Stimulated activated CD8-positive, alpha-beta memory T cell treated with anti-CD3 and anti-CD28 coated beads, Interleukin-15, amount 100 ng/mL, for 48 hours (primary cell): ENCODE data around the gene LACC1.

Experiments
- DNase-seq, 2 donors: peaks; one replicate each; pipeline ENCODE4 v3.0.0-alpha.2; 2020; ENCODE audit warnings: low read depth in 2 of 2

Gene LACC1

DNA sequence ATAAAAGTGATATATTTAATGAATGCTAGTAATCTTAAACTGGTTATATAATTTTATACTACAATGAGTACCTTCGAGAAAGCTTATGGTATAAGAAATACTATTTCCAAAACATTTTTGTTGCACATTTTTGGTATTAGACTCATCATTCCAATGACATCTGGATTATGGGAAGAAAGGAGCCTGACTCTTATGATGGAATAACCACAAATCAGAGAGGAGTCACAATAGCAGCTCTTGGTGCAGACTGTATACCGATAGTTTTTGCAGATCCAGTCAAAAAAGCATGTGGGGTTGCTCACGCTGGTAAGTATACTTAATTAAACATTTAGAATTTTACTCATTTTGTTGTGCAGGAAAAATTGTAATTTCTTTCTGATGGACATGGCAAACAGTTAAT is 3.9 kb downstream of the LACC1 start:
- DNase-seq, result no peak

DNA sequence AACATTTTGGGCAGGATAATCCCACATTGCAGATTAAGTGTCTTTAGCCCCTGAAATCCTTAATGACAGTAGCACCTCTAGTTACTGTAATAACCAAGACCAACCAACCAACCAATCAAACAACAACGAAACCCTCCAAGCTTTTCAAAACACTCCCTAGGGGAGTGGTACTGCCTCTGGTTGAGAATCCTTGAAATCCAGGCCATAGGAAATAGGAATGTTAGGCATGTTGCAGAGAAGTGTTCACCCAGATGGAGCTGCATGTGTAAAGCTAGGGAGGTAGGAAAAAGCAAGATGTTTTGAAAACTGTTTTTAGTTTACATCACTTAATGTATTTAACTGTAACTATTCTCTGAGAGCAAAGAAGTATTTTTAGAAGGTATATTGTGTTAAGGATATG is 4.5 kb downstream of the LACC1 start:
- no peak for DNase-seq

DNA sequence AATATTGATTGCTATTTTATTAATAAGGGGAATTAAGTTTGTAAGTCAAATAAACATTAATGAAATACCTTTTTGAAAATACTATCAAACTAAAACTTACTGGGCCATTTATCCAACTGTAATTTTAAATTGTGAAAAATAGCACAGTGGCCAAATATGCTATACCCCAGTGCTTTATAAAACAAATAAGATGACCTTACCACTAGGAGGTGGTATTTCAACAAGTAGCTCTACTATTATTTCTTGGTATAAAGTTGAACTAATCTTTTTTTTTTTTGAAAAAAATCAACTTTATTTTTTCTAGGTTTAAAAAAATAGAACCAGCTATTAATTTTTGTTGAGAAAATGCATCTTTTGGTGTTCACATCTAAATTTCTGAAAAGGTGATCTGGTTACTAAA is 14.7 kb downstream of the LACC1 start:
- no peak for DNase-seq

DNA sequence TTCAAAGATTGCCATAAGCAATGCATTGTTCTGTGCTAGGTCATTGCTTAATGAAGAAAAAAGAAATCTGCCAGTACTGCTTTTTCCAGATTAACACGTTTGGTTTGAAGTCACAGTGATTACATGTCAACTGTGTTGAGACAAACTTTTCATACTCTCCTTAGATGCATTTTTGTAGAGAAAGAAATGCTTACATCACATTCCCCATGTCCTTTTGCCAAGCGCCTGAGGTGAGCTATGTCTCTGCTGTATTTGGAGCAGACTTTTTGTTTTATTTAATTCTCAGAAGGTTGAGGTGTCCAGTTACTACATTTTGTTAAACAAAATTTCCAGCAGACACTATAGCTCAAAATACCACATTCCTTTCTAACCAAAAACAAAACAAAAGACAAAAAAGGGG is 16.2 kb downstream of the LACC1 start:
- DNase-seq, result no peak

DNA sequence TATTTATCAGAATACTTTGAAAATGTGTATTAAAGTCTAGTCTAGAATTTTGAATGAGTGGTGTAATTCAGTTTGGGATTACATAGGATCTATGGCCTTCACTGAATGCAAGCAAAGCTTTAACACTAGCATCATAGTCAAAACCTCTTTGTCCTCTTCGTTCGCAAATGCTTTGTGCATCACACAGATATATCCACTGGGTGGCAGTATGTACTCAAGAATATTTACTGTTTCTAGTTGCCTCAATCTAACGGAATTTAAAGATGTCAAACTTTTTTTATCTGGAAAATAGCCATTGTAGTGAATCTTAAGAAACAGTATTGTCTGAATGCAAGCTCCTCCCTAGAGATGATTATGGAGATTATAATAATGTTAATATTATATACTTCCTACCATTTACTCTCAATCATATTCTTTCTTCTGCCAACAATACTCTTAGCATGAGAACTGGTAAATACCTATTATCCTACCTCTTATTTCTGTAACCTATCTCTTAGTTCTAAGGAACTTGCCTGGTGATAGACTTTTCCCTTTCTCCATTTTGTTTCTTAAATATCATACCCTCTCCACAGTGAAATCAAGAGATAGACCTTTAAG is 25.8 kb downstream of the LACC1 start:
- no peak for DNase-seq

DNA sequence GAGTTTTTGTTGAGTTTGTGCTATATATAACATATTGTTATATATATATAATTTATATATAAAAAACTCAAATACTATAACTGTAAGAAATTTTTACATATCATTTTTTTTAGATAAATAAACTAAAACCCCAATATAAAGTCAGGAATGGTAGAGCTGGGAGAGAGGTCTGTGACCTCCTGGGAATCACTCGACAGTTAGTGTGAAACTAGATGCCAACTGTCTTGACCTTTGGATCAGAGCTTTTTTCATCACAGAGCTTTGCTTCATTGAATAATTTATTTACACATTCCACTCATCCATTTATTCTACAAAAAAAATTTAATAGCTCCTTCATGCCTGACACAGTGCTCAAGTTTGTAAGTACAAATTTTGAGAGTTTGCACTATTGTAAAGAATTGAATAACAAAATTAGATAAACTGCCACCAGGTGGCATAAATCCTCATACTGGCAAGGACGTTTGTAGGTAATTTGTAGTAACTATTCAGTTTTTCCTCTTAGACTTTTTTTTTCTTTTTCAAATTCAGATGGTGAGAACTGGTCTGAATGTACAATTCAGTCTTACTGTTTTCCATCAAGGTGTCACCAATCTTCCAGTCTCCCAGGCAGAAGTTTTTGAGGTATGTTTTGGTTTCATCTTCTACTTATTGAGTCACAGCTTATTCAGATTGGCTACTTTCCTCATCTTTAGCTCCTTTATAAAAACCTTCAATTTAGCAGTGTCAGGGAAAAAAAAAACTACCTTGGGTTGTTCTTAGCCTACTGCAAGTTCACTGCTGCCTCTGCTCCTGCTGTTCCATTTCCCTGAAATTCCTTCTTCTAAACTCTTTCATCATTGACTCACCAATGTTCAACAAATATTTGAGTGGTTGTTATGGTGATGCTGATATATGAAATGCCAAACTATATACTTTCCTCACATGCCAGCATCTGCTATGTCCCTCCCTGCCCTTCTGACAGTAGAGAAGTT is 28.7 kb downstream of the LACC1 start:
- DNase-seq, result no peak

DNA sequence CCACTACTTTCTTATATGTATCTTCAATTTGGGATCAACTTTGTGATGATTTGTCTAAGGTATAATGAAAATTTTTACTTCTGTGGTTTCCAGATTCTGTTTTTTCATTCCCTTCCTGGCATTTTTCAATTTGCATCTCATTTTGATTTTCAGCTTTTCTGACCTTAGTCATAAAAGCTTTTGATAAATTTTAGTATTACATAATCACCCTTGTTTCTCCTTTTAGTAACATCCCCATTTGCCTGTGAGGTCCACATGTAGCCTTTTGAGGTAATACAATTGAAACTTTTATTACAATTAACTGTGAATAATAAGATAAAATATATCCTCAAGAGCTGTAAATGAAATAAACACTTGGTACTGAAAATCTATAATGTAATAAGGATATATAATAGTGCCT is 31.2 kb downstream of the LACC1 start:
- DNase-seq, result no peak

DNA sequence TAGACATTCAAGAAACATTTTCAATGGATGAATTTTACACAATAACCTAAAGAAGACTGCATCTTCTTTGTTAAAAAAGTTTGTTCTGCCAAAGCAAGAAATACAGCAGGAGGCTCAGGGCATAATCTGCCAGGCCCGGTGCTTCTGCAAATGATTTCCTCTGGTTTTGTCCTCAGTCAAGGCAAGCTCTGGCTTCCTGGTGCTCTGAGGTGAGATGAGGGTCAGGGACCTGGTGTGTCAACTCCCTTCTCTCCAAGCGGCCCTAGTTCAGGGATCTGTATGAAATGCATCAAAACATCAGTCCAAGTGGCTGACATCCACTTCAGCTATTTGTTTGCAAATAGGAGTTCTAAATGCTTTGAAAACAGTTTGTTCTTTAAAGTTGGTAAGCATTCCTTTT is 31.6 kb downstream of the LACC1 start:
- DNase-seq, result no peak

DNA sequence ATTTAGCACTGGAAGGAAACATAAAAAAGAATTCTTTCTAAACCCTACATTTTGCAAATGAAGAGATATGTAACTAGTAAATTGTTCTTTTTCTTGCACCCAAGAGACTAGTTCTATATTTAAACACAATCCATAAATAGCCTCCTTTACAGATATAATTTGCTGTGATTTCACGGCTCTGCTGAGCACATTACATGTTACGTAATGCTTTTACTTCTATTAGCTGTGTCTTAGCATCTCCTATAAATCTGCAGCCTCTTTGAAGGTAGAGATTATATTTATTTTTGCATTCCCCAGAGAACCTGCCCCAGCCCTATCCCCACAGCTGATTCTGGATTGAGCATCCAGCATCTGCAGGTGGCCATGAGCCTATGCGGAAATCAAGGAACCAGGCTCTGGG is 32.2 kb downstream of the LACC1 start:
- no peak for DNase-seq

DNA sequence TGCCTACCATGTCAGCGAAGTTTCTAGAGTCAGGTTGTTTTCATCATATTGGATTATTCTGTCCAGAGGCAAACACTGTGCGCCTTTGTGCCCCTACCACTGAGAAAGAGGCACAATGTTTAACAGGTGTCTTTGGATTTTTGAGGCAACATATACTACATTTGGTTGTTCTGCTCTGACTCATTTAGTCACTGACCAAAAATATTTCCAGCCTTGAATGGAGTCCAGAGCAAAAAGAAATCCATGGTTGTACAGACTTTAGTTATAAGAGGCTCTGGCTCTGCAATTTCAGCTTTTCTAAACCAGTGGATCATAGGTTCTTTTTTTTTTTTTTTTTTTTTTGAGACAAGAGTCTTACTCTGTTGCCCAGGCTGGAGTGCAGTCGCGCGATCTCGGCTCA is 35.7 kb downstream of the LACC1 start:
- DNase-seq, result no peak

DNA sequence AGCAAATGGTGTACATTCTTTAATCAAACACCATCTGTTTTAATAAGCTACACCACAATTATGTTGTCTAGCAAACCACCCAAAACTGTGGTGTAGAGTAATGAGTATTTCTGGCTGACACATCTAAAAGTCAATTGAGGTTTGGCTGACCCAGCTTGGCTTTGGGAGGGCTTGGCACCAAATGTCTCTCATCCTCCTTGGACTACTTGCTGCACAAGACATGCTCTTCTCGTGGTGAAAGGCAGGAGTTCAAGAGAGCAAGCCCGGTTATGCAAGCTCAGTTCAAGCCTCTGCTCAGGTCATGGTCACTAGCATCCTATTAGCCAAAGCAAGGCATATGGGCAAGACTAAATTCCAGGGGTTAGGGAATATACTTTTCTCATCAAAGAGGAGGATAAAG is 37.1 kb downstream of the LACC1 start:
- no peak for DNase-seq

DNA sequence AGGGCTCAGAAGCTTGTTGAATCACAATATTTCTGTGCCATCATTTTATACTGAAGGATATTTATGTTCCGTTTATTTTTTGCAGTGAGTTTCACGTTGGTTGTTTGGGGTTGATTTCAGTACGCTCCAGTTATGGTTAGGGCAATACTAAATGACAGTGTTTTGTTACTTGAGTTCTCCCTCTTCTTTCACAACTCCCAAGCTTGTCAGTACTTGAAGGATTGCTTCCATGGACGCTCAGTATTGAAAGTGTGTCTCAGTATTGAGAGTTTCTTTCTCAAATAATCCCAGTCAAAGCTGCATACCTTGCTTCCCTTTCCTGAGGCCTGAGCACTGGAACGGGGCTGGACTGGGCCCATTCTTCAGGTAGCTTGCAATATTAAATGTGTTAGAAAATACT is 38.9 kb downstream of the LACC1 start:
- DNase-seq, result no peak

DNA sequence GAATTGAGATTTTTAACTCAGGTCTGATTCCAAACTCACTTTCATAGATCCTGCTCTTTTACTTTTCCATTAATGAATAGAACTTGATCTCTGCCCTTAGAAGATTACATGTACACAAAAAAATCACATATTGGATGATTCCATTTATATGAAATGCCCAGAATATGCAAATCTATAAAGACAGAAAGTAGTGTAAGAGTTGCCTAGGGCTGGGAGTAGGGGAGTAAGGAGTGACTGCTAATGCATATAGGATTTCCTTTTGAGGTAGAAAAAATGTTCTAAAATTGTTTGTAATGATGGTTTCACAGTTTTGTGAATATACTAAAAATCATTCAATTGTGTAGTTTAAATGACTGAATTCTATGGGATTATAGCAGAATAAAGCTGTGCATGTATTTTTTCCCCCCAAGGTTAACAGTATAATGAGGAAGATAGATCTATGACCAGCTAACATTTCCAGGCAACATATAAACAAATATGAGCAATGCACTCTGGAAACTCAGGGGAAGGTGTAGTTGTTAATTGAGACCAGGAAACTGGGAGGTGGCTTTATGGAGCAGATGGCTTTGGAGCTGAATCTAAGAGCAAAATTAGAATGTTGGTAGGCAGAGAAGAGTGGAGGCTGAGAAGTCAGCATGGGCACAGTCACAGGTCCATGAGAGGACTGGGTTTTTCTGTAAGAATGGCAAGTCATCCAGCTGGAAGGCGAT is 41.4 kb downstream of the LACC1 start:
- DNase-seq, result no peak

DNA sequence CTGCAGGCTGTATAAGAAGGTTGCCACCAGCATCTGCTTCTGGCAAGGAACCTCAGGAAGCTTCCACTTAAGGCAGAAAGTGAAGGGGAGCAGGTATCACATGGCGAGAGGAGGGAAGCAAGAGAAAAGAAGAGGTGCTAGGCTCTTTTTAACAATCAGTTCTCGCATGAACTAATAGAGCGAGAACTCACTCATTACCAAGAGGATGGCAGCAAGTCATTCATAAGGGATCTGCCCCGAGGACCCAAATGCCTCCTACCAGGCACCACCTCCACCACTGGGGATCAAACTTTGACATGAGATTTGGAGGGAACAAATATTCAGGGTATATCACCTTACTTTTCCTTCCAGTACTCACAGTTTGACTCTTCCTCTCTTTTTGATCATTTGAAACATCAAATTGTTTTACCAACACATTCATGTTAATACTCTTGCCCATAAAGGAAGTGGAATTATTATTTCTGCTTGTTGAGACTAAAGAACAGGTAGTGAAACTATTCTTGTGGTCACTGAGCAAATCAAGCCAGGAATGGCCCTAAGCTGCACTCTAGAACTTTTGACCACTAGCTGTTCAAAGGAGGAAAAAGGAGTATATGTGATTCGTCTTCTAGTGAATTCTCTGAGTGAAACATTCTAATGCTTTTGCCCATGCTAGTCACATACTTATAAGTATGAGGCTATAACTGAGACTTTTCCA is 45.0 kb downstream of the LACC1 start:
- no peak for DNase-seq

DNA sequence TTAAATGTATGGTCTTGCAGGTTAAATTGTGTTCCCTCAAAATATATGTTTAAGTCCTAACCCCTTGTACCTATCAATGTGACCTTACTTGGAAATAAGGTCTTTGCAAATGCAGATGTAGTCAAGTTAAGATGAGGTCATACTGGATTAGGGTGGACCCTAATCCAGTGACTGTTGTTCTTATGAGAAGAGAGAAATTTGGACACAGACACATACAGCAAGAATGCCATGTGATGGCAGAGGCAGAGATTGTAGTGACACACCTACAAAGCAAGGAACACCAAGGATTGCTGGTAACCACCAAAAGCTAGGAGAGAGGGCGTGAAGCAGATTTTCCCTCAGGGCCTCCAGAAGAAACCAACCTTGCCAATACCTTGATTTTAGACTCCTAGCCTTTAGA is 50.2 kb downstream of the LACC1 start:
- DNase-seq, result no peak

DNA sequence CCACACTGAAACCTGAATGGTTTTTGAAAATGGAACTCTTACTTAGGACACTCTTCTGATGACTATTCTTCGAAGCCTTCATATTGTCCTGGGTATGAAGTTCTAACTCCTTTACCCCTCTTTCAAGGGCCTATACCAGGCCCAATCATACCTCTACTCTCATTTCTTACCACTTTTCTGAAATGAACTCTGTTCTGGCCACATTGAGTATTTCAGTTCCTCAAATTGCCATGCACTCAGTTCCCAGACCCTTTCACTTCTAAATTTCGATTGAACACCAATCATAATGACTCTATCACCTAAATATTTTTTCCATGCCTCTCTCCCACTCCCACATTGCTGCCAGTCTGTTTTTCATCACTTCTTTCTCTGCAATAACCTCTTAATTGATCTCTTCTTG is 53.7 kb downstream of the LACC1 start:
- DNase-seq, result no peak

DNA sequence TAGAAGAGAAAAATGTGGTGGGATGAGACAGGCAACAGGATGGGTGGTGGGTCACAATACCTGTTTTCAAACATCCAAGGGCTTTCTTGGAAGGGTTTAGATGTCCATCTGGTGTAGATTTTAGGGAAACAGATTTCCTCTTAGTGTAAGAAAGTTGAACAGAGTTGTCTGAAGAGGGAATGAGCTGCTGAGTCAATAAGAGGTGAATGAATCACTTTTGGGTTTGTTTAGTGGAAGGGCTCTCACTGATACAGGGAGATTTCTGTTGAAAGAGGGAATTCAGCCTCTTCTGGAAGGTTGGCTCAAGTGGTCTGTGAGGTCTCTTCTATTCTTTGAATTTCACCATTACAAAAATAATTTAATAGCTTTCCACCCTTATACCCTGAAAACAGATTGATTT is 54.6 kb downstream of the LACC1 start:
- no peak for DNase-seq

DNA sequence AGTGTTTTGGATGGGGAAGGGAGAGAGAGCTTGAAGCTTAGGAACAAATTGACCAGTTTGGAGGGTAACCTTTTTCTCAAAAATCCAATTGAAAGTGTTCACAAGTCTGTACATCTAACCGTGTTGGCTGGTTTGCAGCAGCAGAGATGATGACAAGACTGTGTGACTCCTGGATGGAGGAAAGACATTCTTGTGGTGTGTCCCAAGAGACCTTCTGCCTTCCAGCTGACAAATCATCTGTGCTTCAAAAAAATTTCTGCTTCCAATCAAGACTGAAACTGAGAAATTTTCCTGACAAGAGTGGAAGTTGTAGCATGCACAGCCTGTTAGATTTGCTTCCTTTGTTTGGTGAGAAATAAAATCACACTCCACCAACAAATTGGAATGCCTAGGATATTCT is 56.2 kb downstream of the LACC1 start:
- no peak for DNase-seq

DNA sequence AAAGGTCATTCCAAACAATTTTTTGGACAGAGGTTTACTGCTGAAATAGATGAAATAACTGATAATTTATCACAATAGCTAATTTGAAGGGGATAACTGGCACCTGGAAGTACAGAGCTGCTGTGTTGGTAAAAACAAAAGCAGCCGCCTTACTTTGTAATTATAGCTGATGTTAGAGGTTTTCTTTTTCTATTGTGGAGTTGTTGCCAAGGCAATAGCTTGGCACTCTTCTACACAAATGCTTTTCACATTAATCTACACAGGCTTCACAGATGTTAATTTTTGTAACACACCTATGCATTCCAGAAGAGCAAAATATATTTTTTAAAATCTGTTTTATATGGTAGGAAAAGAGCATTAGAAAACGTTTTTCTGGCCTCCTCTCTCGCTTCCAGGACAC is 56.9 kb downstream of the LACC1 start:
- no peak for DNase-seq

DNA sequence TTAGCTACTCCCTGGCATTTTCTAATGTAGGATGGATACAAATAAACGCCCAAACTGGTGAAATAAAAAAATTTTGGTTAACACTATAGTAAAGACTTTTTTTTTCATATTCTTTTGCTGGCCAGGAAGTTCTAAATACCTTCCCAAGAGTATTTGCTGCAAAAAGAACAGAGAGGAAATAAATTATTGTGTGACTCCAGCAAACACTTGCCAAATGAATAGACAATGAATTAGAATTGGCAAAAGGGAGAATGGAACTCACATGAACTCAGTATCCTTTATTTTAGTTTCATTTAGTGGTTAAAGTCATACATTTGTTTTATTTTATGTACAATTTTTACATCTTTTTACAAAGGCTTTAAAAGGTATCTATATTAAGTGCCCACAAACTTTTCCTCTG is 58.1 kb downstream of the LACC1 start:
- DNase-seq, result no peak

DNA sequence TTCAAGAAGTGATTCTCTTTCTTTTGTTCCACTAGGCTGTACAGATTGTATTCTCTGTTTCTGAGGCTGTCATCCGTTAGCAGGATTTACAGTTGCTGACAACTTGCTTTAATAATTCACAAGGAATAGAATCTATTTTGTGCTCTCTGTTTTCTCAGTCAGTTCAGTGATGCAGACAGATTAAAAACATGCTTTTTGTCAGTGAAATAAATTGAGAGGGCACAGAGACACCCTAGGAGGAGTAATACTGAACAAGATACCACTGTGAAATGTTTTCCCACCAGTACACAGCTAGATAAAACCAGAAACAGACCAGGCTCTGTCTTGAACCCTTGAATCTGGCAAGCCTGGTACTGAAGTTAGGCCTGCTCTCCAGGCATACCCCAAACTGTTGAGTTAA is 58.7 kb downstream of the LACC1 start:
- no peak for DNase-seq

DNA sequence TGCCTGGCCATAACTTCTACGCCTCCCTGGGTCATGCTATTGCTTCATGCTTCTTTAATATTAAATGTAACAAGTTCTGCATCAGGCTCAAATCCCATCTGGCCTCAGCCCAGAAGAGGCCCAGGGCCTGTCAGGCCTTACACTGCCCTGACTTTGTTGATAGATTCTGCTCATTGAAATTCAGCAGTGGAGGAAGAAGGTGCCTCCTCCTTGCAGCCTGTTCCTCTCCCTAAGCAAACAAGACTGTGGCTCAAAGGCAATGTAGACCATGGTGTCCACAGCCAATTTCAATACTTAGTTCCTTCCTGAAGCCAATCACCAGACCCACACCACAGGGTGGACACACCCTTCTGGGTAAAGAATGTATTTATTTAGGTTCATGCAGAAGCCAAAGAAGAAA is 59.4 kb downstream of the LACC1 start:
- DNase-seq, result no peak
